Omental fat pad (tissue), 4 donors: Measurements from ENCODE around the gene NSL1. TPM values are rescaled to one million over a fixed set of nuclear protein-coding genes. Genes with fewer than 3 reads are reported as not detected.
"Not testable (repeated sequence)": the region's sequence is repeated elsewhere in the genome, so short reads cannot be mapped to it uniquely, and the experiment has no call there.

ENCODE experiments used
- ATAC-seq: fragments of 150-250 bp; one replicate; pipeline ENCODE4 v1.9.1; 2016; ENCODE audit warnings: mild to moderate bottlenecking, moderate library complexity; ENCODE audit not compliant: low FRiP score
- DNase-seq: peaks from one replicate; pipeline ENCODE4 v3.0.0-alpha.2; 2019; ENCODE audit warnings: low spot score
- CTCF ChIP-seq, 3 donors: fragments of 450-650 bp; IDR thresholded peaks; one replicate each; pipeline ENCODE4 v1.5.1; 2016 to 2017; ENCODE audit warnings: antibody characterized with exemption in 3 of 3, mild to moderate bottlenecking in 3 of 3, moderate library complexity in 2 of 3
- total RNA-seq, 4 donors: library from RNA; depleted of rRNA; stranded (reverse); fragments of >200 nt; gene quantifications; one replicate each; pipeline ENCODE4 v1.1.0, GENCODE V29; 2016

Gene NSL1
- total RNA-seq, 4 donors from 2014 or later: 17.8 to 32.2 (median 27.3) TPM

- ATAC-seq: no peak
Measured at GRCh38 chr1:212774584-212774983, 17.0 kb downstream of the NSL1 start.

GRCh38 chr1:212773011-212773410 lies 18.6 kb downstream of the NSL1 start:
- TF ChIP-seq CTCF (IDR thresholded peaks at IDR 0.05): no peak
- no peak for ATAC-seq
- no peak for DNase-seq

More at GRCh38 chr1:212774584-212774983, 17.0 kb downstream of the NSL1 start:
- DNase-seq: no peak
- TF ChIP-seq CTCF (IDR thresholded peaks at IDR 0.05): no peak

DNA sequence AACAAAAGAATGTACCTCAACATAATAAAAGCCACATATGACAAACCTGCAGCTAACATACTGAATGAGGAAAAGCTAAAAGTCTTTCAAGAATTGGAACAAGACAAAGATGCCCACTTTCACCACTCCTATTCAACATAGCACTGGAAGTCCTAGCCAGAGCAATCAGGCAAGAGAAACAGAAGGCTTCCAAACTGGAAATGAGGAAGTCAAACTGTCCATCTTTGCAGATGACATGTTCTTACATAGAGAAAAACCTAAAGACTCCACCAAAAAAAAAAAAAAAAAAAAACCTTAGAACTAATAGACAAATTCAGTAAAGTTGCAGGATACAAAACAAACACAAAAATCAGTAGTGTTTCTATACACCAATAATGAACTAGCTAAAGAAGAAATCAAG lies 20.2 kb downstream of the NSL1 start:
- DNase-seq (no peak), ATAC-seq (no peak)
- TF ChIP-seq CTCF (IDR thresholded peaks at IDR 0.05): no peak

- DNase-seq: no peak
- TF ChIP-seq CTCF (IDR thresholded peaks at IDR 0.05): no peak
Measured at GRCh38 chr1:212769459-212770167, 22.0 kb downstream of the NSL1 start.

GRCh38 chr1:212766825-212767224 lies 24.8 kb downstream of the NSL1 start:
- ATAC-seq: not testable (repeated sequence)

More at GRCh38 chr1:212769459-212770167, 22.0 kb downstream of the NSL1 start:
- ATAC-seq: no peak

GRCh38 chr1:212764718-212765281 lies 26.8 kb downstream of the NSL1 start:
- not testable (repeated sequence) for DNase-seq, ATAC-seq

More at GRCh38 chr1:212766825-212767224, 24.8 kb downstream of the NSL1 start:
- not testable (repeated sequence) for DNase-seq

DNA sequence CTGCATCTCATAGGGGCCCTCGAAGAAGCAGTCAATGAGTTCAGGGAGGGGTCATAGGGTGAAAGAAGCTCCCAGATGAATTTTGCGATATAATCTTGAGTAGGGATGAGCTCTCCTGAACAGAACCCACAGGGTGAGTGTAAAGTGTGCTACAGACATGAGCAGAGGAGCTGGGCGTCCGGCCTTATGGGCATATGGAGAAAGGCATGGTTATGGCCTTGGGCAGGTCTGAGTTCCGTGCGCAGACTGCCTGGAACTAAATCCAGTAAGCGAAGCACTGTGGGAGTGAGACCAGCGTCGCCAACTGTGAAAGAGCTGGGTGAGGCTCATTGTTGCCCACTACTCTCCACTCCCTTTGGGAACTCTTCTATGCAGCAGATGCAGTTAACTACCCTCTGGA lies 28.7 kb downstream of the NSL1 start:
- DNase-seq (no peak), ATAC-seq (no peak)
- no peak for TF ChIP-seq CTCF (IDR thresholded peaks at IDR 0.05)

GRCh38 chr1:212762234-212762633 lies 29.3 kb downstream of the NSL1 start:
- no peak for DNase-seq
- no peak for ATAC-seq
- no peak for TF ChIP-seq CTCF (IDR thresholded peaks at IDR 0.05)
